GM12865 (cell line): ENCODE data around the gene STK39.

Source experiments
- DNase-seq: peaks from one replicate; pipeline ENCODE4 v3.0.0; 2010; ENCODE audit warnings: low read depth
- H3K4me3 ChIP-seq: 2 replicates; pipeline ENCODE4 v1.5.1; 2011; ENCODE audit warnings: mild to moderate bottlenecking, low read depth, low read length, control low read depth
- CTCF ChIP-seq: IDR thresholded peaks from 2 replicates; pipeline ENCODE4 v1.5.1; 2011; ENCODE audit warnings: low read length, control low read depth, low read depth, inconsistent platforms; ENCODE audit not compliant: insufficient read depth; ENCODE audit errors: missing control alignments

STK39 gene

GRCh38 chr2:168155046-168155445 is 92.3 kb downstream of the STK39 start:
- DNase-seq: no peak
- no peak for TF ChIP-seq CTCF
- H3K4me3 ChIP-seq: no peak overlapping the region

- no peak for DNase-seq
- H3K4me3 ChIP-seq: no peak overlapping the region
- TF ChIP-seq CTCF: no peak
These were observed 94.4 kb downstream of the STK39 start for GRCh38 chr2:168152902-168153530.

- no peak overlapping the region for H3K4me3 ChIP-seq
- TF ChIP-seq CTCF: no peak
- no peak for DNase-seq
These were observed 97.4 kb downstream of the STK39 start for GRCh38 chr2:168149986-168150385.

GRCh38 chr2:168149150-168149974 is 98.0 kb downstream of the STK39 start:
- H3K4me3 ChIP-seq: no peak overlapping the region
- DNase-seq: no peak
- TF ChIP-seq CTCF: no peak

DNA sequence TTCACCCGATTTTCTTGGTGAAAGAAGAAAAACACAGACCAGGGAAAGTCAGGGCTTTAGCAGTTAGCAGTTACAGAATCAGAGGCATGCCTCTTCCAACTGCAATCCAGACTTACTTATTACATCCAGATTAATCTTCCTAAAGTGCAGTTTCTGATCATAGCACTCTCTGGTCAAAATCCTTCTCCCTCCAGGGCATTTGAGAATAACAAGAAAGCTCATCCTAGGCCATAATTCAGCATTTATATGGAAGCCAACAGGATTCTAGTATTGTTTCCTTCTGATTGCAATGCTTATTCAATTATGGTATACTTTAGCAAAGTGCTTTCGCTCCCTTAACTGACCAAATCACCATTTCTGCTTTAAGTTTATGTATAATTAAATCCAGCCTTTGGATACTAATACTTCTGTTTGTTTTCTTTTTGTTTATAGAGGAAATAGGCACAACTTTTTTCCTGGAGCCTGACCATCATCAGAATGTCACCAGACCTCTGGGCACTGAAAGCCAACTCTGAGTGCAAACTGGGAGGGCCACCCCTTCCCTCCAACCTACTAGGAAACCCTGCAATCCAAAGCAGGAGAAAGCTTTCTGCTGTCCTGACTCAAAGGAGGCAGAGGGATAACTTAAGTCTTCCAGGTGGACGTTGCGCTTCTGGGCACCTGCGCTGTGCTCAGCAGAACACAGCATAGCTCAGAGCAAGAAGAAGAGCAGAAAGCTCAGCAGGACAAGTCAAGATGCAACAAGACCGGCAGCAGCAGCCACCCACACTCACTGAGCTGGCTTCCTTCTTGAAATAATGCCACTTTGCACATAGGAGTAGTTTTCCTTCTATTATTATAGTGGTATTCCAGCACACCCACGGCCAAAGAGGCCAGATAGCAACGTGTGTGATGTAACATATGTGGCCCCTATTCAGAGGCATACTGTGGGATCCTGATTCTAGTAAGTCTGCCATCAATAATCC is 99.3 kb downstream of the STK39 start:
- no peak for TF ChIP-seq CTCF
- H3K4me3 ChIP-seq: no peak overlapping the region
- DNase-seq: no peak

DNA sequence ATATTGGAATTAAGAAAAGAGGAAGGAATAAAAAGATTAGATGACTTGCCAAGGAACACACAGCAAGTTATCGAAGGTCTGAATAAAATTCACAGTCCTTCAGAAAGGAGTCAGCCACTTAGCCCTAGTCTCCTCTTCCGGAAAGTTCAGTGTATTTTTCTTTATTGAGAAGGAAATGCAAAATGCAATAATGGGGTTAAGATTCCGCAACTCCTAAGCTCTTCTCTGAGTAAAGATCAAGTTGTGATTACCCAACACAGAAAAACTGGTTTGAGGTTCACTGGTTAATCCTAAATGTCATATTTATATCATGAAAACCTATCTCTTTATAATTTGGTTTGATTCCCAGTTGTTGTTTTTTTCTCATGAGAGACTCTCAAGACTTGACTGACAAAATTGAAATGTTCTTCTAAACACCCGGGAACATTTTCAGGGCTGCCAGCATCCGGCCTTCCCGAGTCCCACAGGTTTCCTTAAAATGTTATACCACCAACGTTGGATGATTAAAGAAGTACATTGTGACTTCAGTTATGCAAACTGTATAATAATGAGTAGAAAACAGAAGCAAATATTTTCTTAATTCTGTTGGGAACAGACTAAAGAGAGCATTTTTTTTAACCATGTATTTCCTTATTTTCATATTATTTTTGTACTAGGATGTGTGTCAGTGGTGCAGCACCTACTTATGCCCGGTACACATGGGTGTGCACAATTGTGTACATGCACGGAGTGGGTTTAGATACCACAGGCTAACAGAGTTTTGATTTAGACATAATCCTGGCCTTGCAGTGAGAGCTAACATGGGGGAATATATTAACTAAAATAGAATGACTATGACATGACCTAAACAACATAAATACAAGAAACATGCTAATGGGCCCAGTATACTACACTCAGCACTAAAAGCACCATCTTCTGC is 100.2 kb downstream of the STK39 start:
- H3K4me3 ChIP-seq: no peak overlapping the region
- no peak for DNase-seq
- no peak for TF ChIP-seq CTCF
